Chondrocyte (in vitro differentiated cells): ENCODE results near the gene AAK1. TPM values are rescaled to one million over a fixed set of nuclear protein-coding genes. Genes with fewer than 3 reads are reported as not detected.
"Not testable (repeated sequence)": the region's sequence is repeated elsewhere in the genome, so short reads cannot be mapped to it uniquely, and the experiment has no call there.

ENCODE experiments used
- DNase-seq: peaks from one replicate; pipeline ENCODE4 v3.0.0; 2021; ENCODE audit warnings: mixed read lengths, low spot score
- H3K27ac Mint-ChIP-seq: one replicate; pipeline ENCODE4 v1.8.0; 2021; ENCODE audit warnings: mild to moderate bottlenecking, moderate library complexity, mixed read lengths; ENCODE audit not compliant: unreplicated experiment
- H3K27me3 Mint-ChIP-seq: 2 replicates; pipeline ENCODE4 v1.8.0; 2021; ENCODE audit warnings: low read depth, mixed read lengths
- H3K36me3 Mint-ChIP-seq: 2 replicates; pipeline ENCODE4 v1.8.0; 2021; ENCODE audit warnings: low read depth, mixed read lengths
- H3K4me1 Mint-ChIP-seq: 2 replicates; pipeline ENCODE4 v1.8.0; 2021; ENCODE audit warnings: low read depth, mild to moderate bottlenecking, mixed read lengths
- H3K4me3 Mint-ChIP-seq: one replicate; pipeline ENCODE4 v1.8.0; 2021; ENCODE audit warnings: mild to moderate bottlenecking, moderate library complexity, mixed read lengths; ENCODE audit not compliant: unreplicated experiment
- H3K9me3 Mint-ChIP-seq: 2 replicates; pipeline ENCODE4 v1.8.0; 2021; ENCODE audit warnings: low read depth, mixed read lengths
- CTCF ChIP-seq: fragments of 200-600 bp; sonication (generic); IDR thresholded peaks from 2 replicates; pipeline ENCODE4 v1.5.0; 2021; ENCODE audit warnings: antibody characterized with exemption, mild to moderate bottlenecking, moderate library complexity
- total RNA-seq: library from RNA; stranded (reverse); gene quantifications from 3 replicates; pipeline ENCODE4 v1.2.1, GENCODE V29; 2021

AAK1 gene
- total RNA-seq, 1 donor from 2014 or later = 97.2 TPM

GRCh38 chr2:69449906-69450305 is 193.6 kb downstream of the AAK1 start:
- H3K4me1 Mint-ChIP-seq = peaks cover 11% of the 10 kb centered on the region
- no peak for TF ChIP-seq CTCF
- H3K27me3 Mint-ChIP-seq = no peaks in the 10 kb centered on the region
- H3K9me3 Mint-ChIP-seq = no peaks in the 10 kb centered on the region
- H3K4me3 Mint-ChIP-seq = no peak overlapping the region
- H3K27ac Mint-ChIP-seq = no peak overlapping the region
- DNase-seq = no peak
- H3K36me3 Mint-ChIP-seq = peaks cover 4% of the 10 kb centered on the region

- H3K4me1 Mint-ChIP-seq, H3K9me3 Mint-ChIP-seq: not testable (repeated sequence)
These were observed 199.9 kb downstream of the AAK1 start for GRCh38 chr2:69443673-69444072.

GRCh38 chr2:69439499-69439898 is 204.0 kb downstream of the AAK1 start:
- H3K4me3 Mint-ChIP-seq, DNase-seq, H3K36me3 Mint-ChIP-seq, H3K27me3 Mint-ChIP-seq, H3K27ac Mint-ChIP-seq, H3K9me3 Mint-ChIP-seq: not testable (repeated sequence)
- H3K4me1 Mint-ChIP-seq = peaks cover 24% of the 10 kb centered on the region

More at GRCh38 chr2:69443673-69444072, 199.9 kb downstream of the AAK1 start:
- H3K27ac Mint-ChIP-seq, H3K36me3 Mint-ChIP-seq, H3K27me3 Mint-ChIP-seq, DNase-seq, H3K4me3 Mint-ChIP-seq: not testable (repeated sequence)

- H3K27me3 Mint-ChIP-seq = no peaks in the 10 kb centered on the region
- no peak overlapping the region for H3K4me3 Mint-ChIP-seq
- no peaks in the 10 kb centered on the region for H3K36me3 Mint-ChIP-seq
- DNase-seq = no peak
- no peaks in the 10 kb centered on the region for H3K9me3 Mint-ChIP-seq
- peak overlapping the region; percentile 99 for H3K27ac Mint-ChIP-seq
- TF ChIP-seq CTCF = no peak
- peaks cover 24% of the 10 kb centered on the region for H3K4me1 Mint-ChIP-seq
These were observed 205.0 kb downstream of the AAK1 start for GRCh38 chr2:69438580-69438979.

- H3K4me3 Mint-ChIP-seq = peak overlapping the region; percentile 94
- H3K27me3 Mint-ChIP-seq = no peaks in the 10 kb centered on the region
- no peaks in the 10 kb centered on the region for H3K36me3 Mint-ChIP-seq
- no peak for DNase-seq
- H3K4me1 Mint-ChIP-seq = peaks cover 24% of the 10 kb centered on the region
- TF ChIP-seq CTCF = no peak
- no peaks in the 10 kb centered on the region for H3K9me3 Mint-ChIP-seq
- peak overlapping the region; percentile 99 for H3K27ac Mint-ChIP-seq
These were observed 205.8 kb downstream of the AAK1 start for GRCh38 chr2:69437751-69438154.

- H3K4me1 Mint-ChIP-seq = peaks cover 24% of the 10 kb centered on the region
- H3K4me3 Mint-ChIP-seq = peak within 1 kb of the TSS; percentile 94
- H3K27ac Mint-ChIP-seq = peak within 1 kb of the TSS; percentile 99
- no peaks in the 10 kb centered on the region for H3K27me3 Mint-ChIP-seq
- H3K9me3 Mint-ChIP-seq = no peaks in the 10 kb centered on the region
- peak; percentile 98 for DNase-seq
- H3K36me3 Mint-ChIP-seq = no peaks in the 10 kb centered on the region
- TF ChIP-seq CTCF = peak; percentile 74
These were observed 206.4 kb downstream of the AAK1 start, which contains the start of gene NFU1 for GRCh38 chr2:69436938-69437750. Gene NFU1 (minus strand): TSS chr2:69437435. CDS start chr2:69437422, 13 bp downstream.
